Glomerular visceral epithelial cell (primary cell): ENCODE results near the gene ARMC5.
"Not testable (repeated sequence)": the region's sequence is repeated elsewhere in the genome, so short reads cannot be mapped to it uniquely, and the experiment has no call there.

Source experiments
- DNase-seq: peaks from one replicate; pipeline ENCODE4 v3.0.0-alpha.2; 2016; ENCODE audit errors: extremely low spot score

ARMC5 gene

GRCh38 chr16:31458844-31459686 lies at the start of gene ARMC5:
Gene ARMC5, plus strand, starts transcription at chr16:31459501. Its CDS starts 24 bp downstream, at chr16:31459525.
- DNase-seq, result peak; percentile 97

GRCh38 chr16:31410082-31410481 lies 49.2 kb upstream of the ARMC5 start:
- DNase-seq, result no peak

GRCh38 chr16:31411024-31411844 lies 48.1 kb upstream of the ARMC5 start:
- no peak for DNase-seq

- DNase-seq, result no peak
Measured at GRCh38 chr16:31412750-31413149, 46.6 kb upstream of the ARMC5 start.

GRCh38 chr16:31413381-31413780 lies 45.9 kb upstream of the ARMC5 start:
- DNase-seq, result no peak

GRCh38 chr16:31413943-31414342 lies 45.4 kb upstream of the ARMC5 start:
- no peak for DNase-seq

GRCh38 chr16:31414706-31415105 lies 44.6 kb upstream of the ARMC5 start:
- no peak for DNase-seq

GRCh38 chr16:31416371-31416770 lies 42.9 kb upstream of the ARMC5 start:
- DNase-seq, result no peak

GRCh38 chr16:31417036-31417435 lies 42.3 kb upstream of the ARMC5 start:
- DNase-seq, result not testable (repeated sequence)

- DNase-seq, result no peak
Measured at GRCh38 chr16:31417916-31418315, 41.4 kb upstream of the ARMC5 start.

GRCh38 chr16:31420037-31420436 lies 39.3 kb upstream of the ARMC5 start:
- DNase-seq, result no peak

GRCh38 chr16:31421587-31421986 lies 37.7 kb upstream of the ARMC5 start:
- no peak for DNase-seq

GRCh38 chr16:31423241-31423640 lies 36.1 kb upstream of the ARMC5 start:
- DNase-seq, result no peak

- no peak for DNase-seq
Measured at GRCh38 chr16:31423801-31424200, 35.5 kb upstream of the ARMC5 start.

- DNase-seq, result peak; percentile 8
Measured at GRCh38 chr16:31427441-31428278, 31.6 kb upstream of the ARMC5 start.

- no peak for DNase-seq
Measured at GRCh38 chr16:31428279-31428597, 31.1 kb upstream of the ARMC5 start, which contains the start of gene COX6A2. Gene COX6A2, minus strand, starts transcription at chr16:31428360. Its CDS starts 35 bp downstream, at chr16:31428325.

- DNase-seq, result no peak
Measured at GRCh38 chr16:31428638-31429247, 30.6 kb upstream of the ARMC5 start.

GRCh38 chr16:31429314-31429713 lies 30.0 kb upstream of the ARMC5 start:
- no peak for DNase-seq

- DNase-seq, result no peak
Measured at GRCh38 chr16:31429796-31430195, 29.5 kb upstream of the ARMC5 start.

GRCh38 chr16:31430380-31431052 lies 28.8 kb upstream of the ARMC5 start:
- DNase-seq, result no peak
